ENCODE data around the gene MT1M.

The MT1M gene

DNA sequence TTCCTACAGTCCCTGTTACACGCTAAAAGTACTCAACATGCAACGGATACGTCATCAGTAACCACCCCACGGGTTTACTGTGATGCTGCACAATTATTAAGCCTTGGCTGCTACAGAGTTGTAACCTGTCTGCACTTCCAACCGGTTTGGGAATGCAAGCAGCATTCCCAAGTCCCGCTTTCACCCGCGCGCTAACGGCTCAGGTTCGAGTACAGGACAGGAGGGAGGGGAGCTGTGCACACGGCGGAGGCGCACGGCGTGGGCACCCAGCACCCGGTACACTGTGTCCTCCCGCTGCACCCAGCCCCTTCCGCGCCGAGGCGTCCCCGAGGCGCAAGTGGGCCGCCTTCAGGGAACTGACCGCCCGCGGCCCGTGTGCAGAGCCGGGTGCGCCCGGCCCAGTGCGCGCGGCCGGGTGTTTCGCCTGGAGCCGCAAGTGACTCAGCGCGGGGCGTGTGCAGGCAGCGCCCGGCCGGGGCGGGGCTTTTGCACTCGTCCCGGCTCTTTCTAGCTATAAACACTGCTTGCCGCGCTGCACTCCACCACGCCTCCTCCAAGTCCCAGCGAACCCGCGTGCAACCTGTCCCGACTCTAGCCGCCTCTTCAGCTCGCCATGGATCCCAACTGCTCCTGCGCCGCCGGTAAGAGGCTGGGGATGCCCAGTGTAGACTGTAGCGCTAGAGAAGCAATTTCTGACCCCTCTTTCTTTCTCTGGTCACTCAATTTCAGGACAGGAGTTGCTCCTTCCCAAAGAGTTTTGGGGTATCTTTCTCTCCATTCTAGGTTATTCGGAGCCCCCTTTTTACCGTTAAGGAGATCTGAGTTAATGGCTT lies 24.2 kb upstream of the MT1M start, which contains the start of gene MT2A:
Gene MT2A (plus strand): TSS at position 542 of the 833 bp plus-strand sequence. CDS start 72 bp downstream, at position 614.
- peak; percentile 95 for DNase-seq (ENCODE audit: low read depth)
- H3K4me3 ChIP-seq (ENCODE audit: low read depth, low read length), result peak within 1 kb of the TSS; percentile 69
- TF ChIP-seq, protein P1, sequence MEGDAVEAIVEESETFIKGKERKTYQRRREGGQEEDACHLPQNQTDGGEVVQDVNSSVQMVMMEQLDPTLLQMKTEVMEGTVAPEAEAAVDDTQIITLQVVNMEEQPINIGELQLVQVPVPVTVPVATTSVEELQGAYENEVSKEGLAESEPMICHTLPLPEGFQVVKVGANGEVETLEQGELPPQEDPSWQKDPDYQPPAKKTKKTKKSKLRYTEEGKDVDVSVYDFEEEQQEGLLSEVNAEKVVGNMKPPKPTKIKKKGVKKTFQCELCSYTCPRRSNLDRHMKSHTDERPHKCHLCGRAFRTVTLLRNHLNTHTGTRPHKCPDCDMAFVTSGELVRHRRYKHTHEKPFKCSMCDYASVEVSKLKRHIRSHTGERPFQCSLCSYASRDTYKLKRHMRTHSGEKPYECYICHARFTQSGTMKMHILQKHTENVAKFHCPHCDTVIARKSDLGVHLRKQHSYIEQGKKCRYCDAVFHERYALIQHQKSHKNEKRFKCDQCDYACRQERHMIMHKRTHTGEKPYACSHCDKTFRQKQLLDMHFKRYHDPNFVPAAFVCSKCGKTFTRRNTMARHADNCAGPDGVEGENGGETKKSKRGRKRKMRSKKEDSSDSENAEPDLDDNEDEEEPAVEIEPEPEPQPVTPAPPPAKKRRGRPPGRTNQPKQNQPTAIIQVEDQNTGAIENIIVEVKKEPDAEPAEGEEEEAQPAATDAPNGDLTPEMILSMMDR (IDR thresholded peaks at IDR 0.05; ENCODE audit: insufficient read depth, low read depth, low read length, missing control alignments), result no peak

- no peak for DNase-seq (ENCODE audit: low read depth)
- peak overlapping the region; percentile 69 for H3K4me3 ChIP-seq (ENCODE audit: low read depth, low read length)
- TF ChIP-seq, protein P1 (IDR thresholded peaks at IDR 0.05; ENCODE audit: insufficient read depth, low read depth, low read length, missing control alignments), result no peak
These were observed 23.5 kb upstream of the MT1M start for GRCh38 chr16:56608876-56609462.

- DNase-seq (ENCODE audit: low read depth), result peak; percentile 91
- H3K4me3 ChIP-seq (ENCODE audit: low read depth, low read length), result peak overlapping the region; percentile 69
- TF ChIP-seq, protein P1 (IDR thresholded peaks at IDR 0.05; ENCODE audit: insufficient read depth, low read depth, low read length, missing control alignments), result no peak
These were observed 23.0 kb upstream of the MT1M start for GRCh38 chr16:56609463-56609921.

- peak overlapping the region; percentile 69 for H3K4me3 ChIP-seq (ENCODE audit: low read depth, low read length)
- TF ChIP-seq, protein P1 (IDR thresholded peaks at IDR 0.05; ENCODE audit: insufficient read depth, low read depth, low read length, missing control alignments), result no peak
- peak; percentile 62 for DNase-seq (ENCODE audit: low read depth)
These were observed 22.3 kb upstream of the MT1M start for GRCh38 chr16:56610017-56610608.

- no peak overlapping the region for H3K4me3 ChIP-seq (ENCODE audit: low read depth, low read length)
- DNase-seq (ENCODE audit: low read depth), result no peak
- TF ChIP-seq, protein P1 (IDR thresholded peaks at IDR 0.05; ENCODE audit: insufficient read depth, low read depth, low read length, missing control alignments), result no peak
These were observed 21.8 kb upstream of the MT1M start for GRCh38 chr16:56610609-56611111.

- no peak overlapping the region for H3K4me3 ChIP-seq (ENCODE audit: low read depth, low read length)
- DNase-seq (ENCODE audit: low read depth), result no peak
- TF ChIP-seq, protein P1 (IDR thresholded peaks at IDR 0.05; ENCODE audit: insufficient read depth, low read depth, low read length, missing control alignments), result no peak
These were observed 21.1 kb upstream of the MT1M start for GRCh38 chr16:56611281-56611833.

Data from GM12865 (cell line).